Stimulated activated CD4-positive, alpha-beta T cell treated with anti-CD3 and anti-CD28 coated beads, Interleukin-4, amount 100 ng/mL, for 48 hours (primary cell): ENCODE results near the gene PPP2R1A.
A peak's percentile ranks its signal among the peaks of the same experiment; 100 is the strongest.

Experiments used
- DNase-seq, 2 donors: peaks; one replicate each; pipeline ENCODE4 v3.0.0-alpha.2; 2020; ENCODE audit warnings: low read depth in 2 of 2

The PPP2R1A gene

DNA sequence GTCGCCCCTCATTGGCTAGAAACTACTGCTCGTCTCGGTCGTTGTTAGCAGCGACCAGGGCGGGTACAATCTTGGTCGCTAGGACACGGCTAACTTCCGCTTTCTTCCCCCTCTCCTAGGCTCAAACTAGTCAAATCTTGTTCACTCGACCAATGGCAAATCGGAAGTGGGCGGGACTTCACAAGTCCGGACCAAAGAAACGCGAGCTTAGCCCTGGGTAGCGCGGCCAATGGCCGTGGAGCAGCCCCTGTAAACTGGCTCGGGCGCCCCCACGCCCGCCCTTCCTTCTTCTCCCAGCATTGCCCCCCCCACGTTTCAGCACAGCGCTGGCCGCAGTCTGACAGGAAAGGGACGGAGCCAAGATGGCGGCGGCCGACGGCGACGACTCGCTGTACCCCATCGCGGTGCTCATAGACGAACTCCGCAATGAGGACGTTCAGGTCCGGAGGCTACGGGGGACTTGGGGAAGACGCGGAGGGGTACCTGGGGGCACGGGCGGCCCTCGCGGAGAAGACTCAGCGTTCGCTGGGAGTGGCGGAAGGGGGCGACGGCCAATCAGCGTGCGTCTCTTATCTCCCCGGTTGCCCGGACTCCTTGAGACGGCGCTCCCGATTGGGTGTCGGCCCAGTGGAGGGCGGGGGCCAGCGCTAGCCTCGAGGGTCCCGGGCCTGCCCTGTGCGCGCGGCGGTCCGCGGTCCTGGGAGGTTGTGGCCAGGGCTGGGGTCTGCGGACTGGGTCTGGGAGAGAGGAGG lies at the start of gene PPP2R1A:
Gene PPP2R1A (plus strand): TSS at position 318 of the 752 bp plus-strand sequence. CDS start 45 bp downstream, at position 363.
- peak; percentile 91 to 96 for DNase-seq

DNA sequence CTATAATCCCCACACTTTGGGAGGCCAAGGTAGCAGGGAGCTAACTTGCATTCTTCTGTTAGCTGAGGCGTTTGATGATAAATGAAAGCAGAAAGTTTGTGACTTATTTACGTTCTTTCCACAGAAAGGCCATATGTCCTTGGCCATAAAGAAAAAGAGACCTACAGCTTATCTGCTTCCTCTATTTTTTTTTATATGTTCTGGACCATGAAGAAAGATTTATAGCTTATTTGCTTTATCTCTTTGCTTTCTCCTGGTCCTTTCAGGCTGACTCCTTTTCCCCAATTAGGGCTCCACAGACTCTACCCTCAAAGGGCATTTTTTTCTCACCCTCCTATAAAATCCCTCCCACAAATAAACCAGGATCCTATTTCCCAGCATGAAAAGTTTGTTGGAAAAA lies 48.6 kb upstream of the PPP2R1A start:
- no peak for DNase-seq

DNA sequence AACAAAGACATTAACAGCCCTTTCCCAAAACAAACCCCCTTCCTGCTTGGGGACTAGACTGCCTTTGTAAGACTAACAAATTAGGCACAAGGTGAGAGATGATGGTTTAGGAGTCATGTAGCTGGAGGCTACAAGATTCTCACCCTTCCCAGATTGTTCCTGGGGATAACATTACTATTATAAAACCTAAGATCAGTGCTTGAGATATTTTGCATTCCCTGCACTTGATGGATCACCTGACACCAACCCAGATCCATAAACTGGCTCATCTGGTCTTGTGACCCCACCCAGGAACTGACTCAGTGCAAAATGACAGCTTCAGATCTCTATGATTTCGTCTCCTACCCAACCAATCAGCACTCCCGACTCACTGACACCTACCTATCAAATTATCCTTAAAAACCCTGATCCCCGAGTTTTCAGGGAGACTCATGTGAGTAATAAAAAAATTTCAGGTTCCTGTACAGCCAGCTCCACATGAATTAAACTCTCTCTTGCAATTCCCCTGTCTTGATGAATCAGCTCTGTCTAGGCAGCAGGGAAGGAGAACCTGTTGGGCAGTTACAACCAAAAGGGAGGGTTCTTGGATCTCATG lies 47.8 kb upstream of the PPP2R1A start:
- no peak for DNase-seq

DNA sequence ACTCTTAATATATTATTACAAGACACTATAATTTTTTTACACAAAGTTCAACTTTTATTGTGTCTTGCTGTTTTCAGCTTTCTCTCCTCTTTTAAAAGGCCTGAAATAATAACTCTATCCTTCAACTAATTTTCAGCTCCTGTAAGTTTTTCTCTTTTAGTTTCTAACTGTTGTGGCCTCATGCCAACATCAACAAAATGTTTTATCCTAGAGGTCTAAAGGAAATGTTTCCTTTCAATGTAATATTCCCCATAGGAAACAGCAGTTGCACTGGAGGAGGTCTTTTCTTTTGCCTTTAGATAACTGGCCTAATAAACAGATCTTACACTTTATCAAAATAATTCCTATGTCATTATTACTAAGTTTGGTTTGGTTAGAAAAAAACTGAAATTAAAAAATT lies 41.6 kb upstream of the PPP2R1A start:
- DNase-seq, result no peak

DNA sequence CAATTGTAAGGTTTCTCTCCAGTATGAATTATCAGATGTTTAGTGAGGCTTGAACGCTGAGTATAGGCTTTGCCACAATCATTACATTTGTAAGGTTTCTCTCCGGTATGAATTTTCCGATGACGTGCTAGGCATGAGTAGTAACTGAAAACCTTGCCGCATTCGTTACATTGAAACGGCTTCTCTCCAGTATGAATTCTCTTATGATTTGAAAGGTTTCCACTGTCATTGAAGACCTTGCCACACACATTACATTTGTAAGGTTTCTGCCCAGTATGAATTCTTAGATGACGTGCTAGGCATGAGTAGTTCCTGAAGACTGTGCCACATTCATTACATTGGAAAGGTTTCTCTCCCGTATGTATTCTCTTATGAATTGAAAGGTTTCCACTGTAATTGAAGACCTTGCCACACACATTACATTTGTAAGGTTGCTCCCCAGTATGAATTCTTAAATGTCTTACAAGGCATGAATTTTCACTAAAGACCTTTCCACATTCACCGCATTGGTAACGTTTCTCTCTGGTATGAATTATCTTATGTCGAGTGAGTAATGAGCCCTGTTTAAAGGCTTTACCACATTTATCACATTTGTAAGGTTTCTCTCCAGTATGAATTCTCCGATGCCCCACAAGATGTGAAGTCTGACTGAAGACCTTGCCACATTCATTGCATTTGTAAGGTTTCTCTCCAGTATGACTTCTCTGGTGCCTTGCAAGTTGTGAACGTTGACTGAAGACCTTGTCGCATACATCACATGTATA lies 34.1 kb upstream of the PPP2R1A start:
- DNase-seq, result no peak

DNA sequence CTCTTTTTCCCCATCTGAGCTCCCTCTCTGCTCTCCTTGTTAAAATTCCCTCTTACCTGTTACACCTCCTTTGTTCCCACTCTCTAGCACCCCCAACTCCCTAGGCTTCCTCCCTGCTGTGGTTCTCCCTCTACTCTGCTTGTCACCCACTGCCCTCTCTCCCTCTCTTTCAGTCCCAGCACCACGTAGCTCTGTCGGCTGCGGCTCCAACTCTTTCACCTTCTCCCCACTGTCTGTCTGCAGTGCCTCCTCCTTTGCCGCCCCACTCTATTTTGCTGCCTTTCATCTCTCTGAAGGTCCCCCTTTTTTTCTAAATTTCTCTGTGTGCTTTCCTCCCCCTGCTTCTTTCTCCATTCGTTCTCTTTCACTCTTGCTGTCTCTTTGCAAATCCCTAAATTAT lies 19.5 kb upstream of the PPP2R1A start:
- DNase-seq, result no peak

DNA sequence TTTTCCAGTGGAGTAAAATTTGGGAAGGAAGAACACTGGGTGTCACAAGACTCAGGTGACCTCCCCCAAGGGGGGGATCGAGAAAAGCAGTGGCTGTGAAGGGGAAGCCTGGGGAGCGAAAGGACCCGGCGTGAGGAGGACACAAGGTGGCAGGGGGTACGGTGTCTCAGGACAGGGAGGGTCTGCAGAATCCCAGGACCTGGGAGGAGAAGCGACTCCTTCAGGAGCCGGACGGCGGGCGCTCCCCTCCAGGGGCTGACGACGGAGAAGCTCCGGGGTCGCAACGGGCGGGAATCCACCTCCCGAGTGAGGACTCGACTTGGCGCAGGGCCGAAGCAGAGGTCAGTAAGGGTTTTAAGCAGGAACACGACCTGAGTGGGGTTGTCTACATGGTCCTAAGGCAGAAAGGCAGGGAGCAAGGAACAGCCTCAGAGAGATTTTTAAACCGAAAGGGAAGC lies 19.0 kb upstream of the PPP2R1A start:
- no peak for DNase-seq

DNA sequence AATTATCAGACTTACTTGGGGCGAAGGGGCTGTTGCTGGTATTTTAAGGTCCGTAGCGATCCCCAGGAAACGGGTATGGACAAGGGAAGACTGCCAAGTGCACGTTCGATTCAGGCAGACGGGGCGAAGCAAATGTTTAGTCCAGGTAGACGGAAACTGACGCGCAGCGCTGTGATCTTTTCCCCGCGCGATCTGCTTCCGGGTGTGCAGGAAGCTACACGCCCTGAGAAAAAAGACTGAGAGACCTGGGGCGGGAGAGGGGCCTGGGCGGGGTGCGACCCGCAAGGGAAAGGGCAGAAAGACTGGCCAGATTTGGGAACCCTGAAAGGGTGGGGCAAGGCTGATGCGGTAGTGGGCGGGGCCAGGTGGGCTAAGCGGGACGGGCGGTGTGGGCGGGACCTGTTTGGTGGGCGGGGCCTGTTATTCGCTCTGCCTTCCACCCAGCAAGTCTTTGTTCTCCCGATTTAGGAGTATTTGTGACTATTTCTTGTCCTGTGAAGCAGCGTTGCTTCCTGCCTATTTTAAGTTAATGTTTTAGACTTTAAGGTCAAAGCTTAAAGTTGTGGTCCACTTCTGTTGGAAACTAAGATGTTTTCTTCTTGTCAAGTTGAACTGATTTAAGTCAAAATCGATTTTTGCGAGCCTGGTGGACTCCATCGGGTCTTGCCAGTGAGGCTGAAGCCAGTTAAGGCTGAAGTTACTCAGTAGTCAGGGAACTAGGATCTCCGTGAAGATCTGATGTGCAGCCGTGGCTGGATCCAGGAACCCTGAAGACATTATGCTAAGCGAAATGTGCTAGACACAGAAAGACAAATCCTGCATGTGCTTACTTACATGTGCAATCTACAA lies 18.3 kb upstream of the PPP2R1A start, which contains the start of gene ZNF836:
Gene ZNF836 (minus strand): TSS at position 301 of the 849 bp plus-strand sequence. CDS start 3,549 bp downstream, outside the sequence.
- peak; percentile 86 to 91 for DNase-seq

DNA sequence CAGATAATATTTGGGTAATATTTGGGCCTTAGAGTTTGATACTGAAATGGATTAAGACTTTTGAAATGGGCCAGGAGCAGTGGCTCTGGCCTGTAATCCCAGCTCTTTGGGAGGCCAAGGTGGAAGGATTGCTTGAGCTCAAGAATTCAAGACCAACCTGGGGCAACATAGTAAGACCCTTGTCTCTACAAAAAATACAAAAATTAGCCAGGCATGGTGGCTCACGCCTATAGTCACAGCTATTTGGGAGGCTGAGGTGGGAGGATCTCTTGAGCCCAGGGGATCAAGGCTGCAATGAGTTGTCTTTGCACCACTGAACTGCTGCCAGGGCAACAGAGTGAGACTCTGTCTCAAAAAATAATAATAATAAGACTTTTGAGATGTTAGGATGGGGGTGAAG lies 17.5 kb upstream of the PPP2R1A start:
- no peak for DNase-seq

DNA sequence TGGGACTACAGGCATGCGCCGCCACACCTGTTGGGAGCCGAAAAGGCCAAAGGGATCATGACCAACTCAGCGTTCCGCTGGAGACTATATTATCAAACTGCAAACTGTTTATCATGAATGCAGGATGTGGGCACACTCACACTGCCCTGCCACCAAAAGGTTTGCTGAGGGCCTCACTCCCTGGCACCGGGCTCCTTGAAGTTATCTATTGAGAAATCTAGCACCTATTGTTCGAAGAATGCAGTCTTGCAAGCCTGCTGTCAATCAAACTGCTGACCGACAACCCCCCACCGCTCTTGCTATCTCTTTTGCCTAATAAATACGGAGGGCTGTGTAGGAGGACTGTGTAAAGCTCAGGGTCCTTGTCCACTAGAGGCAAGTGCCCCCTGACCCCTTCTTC lies 13.3 kb upstream of the PPP2R1A start:
- no peak for DNase-seq

DNA sequence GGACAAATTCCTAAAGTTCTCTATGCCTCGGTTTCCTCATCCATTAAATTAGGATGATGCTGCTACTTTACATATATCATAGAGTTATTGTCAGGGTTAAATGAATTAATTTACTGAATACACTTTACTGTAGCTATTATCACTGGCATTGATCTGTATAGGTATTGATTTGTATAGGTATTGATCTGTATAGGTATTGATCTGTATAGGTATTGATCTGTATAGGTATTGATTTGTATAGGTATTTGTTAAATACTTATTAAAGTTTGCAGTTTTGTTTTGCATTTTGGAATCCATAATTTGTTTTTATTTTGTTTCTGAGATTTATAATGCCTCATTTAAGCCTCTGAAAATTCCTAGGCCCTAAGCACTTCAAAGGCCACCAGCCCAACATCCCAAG lies 2.4 kb upstream of the PPP2R1A start:
- DNase-seq, result no peak

DNA sequence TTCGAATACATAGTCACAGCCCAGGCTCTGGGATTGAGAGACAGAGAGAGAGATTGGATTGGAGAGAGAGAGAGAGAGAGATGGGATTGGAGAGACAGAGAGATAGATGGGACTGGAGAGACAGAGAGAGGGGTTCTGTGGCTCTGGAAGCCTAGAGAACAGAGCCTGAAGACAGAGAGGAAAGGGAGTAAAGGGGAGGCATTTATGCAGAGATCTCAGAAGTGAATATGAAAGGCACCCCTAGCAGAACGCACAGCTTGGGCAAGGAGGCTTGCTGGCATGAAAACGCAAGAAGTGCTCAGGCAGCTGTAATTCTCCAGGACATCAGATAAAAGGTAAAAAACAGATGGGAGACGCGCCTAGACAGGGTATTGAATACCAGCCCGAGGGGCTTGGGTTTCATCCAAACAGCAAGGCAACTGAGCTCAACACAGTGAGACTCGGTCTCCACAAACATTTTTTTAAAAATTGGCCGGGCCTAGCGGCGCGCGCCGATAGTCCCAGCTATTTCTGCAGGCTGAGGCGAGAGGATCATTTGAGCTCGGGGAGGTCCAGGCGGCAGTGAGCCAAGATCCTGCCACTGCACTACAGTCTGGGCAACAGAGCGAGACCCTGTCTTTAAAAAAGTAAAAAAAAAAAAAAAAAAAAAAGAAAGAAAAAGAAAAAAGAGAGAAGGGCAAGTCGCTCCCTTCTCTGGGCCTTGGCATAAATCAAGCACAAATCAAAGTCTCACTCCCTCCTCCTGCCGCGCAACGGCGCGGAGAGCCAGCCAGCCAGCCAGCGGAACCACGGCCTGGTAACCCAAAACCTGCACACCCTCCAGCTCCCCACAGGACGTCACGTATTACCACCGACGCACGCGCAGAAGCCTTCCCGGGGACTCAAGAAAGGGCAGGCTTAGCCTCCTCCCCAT lies 774 bp upstream of the PPP2R1A start:
- DNase-seq, result peak in 1 of 2 donors; percentile 91

DNA sequence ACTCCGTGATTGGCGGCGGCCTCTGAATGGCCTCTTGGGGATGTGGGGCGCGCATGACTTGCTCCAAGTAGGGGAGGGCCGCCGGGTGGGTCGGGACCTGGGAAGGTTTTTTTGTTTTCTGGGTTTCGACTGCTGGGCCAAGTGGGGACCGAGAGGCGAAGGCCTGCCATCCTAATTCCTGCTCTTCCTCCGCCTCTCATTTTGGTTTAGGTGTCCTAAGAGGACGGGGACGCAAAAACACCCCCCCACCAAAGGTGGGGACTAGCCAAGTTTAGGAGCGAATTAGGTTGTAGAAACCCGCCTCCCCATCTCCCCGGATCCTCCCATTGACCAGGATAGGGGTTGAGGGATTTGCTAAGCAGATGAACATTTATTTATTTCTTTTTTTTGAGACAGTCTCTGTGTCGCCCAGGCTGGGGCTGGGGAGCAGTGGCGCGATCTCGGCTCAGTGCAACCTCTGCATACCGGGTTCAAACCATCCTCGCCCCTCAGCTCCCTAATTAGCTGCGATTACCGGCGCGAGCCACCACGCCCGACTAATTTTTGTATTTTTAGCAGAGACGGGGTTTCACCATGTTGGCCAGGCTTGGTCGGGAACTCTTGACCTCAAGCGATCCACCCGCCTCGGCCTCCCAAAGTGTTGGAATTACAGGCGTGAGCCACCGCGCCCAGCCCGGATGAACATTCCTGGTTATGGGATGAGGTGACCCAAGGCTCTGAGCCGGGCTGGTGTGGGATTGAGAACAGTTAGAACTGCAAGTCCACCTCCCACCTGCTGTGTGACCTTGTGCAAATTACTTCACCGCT lies 838 bp downstream of the PPP2R1A start:
- no peak for DNase-seq

DNA sequence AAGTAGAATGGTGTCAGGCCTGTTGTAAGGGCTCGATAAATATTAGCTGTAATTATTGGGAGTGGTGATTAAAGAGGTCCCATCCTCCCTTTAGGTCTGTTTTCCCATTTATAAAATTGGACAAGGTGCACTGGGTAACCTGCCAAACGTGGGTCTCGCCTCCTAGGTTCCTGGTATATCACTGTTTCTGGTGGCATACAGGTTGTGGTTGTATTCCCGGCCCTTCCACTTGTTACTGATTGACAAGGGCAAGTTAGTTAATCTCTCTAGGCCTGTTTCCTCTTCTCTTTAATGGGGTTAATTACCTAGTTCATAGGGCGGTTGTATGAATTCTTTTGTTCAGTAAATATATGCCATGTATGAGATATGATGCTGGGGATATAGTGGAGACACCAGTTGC lies 1.5 kb downstream of the PPP2R1A start:
- DNase-seq, result no peak

DNA sequence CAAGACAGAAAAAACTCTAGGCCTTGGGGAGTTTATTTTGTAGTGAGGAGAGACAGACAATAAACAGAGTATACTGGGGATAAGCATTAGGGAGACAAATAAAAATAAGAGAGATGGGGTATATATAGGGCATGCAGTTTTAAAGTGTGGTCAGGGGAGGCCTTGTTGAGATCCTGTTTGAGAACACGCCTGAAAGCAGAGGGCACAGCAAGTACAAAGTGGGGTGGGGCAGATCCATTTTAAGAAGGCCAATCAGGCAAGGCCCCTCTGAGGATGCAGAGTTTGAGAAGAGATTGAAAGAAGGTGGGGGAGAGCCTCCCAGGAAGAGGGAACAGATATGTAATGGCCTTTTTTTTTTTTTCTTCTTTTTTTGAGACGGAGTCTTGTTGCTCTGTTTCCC lies 2.1 kb downstream of the PPP2R1A start:
- no peak for DNase-seq

DNA sequence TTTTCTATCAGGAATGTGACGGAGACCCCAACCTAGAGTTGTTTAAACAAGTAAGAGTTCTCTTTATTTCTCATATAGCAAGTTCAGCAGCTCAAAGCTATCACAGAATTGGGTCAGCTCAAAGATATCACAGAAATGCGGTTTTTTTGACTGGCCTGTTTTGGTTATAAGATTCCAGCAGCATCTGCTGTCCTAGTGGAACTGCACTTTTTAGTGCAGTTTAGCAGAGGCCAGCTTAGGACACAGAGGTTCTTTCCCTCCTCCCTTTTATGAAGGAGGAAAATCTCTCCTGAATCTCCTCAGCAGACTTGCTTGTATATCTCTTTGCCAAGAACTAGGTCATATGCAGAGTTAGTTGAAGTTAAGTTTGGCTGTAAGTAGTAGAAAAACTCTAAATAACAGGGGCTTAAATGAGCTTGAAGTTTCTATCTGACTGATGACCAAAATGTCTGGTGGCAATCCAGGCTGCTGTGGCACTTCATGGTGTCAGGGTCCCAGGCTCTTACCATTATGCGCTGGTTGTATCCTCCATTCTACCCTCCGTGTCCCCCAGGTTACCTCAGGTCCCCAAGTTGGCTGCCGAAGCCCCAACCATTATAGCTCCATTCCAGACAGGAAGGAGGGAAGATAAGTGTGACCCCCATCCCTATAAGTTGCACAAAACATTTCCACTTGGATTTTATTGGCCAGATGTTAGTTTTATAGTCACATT lies 6.6 kb downstream of the PPP2R1A start:
- no peak for DNase-seq

DNA sequence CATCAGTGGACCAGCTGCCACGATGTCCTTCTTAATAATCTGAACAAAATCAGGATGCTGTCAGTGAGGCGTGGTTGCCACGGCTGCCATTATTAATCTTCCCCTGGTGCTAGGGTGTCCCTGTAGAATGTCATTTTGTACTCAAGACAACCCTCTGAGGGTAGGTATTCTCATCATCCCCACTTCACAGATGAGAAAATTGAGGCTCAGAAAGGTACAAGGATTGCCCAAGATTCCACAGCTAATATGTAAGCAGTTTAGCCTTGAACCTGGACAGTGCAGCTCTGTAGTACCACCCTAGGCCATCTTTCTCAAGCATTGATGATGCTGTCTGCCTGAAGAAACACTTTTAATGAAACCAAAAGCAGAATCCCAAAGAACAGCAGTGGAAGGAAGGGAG lies 8.1 kb downstream of the PPP2R1A start:
- no peak for DNase-seq

DNA sequence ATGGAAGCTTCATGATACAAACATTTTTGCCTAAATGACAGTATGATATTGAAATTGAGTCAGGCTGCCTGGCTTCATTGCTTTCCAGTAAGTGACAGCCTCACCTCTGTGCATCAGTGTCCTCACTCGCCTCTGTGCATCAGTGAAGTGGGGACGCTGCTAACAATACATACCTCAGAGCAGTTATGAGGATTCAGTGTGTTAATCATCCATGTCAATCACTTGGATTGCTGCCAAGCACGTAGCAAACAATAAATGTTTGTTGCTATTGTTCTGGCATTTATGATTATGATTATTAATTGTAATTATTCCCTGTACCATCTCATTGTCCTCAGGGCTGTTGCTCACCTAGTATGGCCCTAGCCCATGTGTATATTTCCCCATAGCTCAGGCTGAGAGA lies 8.8 kb downstream of the PPP2R1A start:
- no peak for DNase-seq

DNA sequence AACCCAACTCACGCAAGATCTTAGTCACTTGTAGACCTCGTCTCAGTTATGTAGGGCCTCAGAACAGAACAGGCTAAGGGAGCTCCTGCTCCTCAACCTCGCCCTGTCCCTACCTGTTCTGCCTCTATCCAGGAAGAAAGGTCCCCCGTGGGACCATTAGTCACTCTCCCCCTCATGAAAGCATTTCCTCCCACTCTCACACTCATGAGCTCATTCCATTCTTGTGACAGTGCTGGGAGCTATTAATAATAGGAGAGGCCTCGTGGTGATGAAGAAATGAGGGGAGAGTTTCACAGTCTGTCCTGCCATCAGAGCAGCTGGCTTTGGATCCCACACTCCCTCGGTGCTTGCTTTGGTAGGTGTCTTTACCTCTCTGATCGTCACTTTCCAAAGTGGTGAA lies 10.2 kb downstream of the PPP2R1A start:
- no peak for DNase-seq
